Inferior parietal cortex (tissue), 1 donor: ENCODE results near the gene PHTF1.
A peak's percentile ranks its signal among the peaks of the same experiment; 100 is the strongest.
"Not testable (repeated sequence)": the region's sequence is repeated elsewhere in the genome, so short reads cannot be mapped to it uniquely, and the experiment has no call there.

ENCODE experiments used
- DNase-seq: peaks from one replicate; pipeline ENCODE4 v3.0.0-alpha.2; 2016; ENCODE audit errors: extremely low spot score

The PHTF1 gene

DNA sequence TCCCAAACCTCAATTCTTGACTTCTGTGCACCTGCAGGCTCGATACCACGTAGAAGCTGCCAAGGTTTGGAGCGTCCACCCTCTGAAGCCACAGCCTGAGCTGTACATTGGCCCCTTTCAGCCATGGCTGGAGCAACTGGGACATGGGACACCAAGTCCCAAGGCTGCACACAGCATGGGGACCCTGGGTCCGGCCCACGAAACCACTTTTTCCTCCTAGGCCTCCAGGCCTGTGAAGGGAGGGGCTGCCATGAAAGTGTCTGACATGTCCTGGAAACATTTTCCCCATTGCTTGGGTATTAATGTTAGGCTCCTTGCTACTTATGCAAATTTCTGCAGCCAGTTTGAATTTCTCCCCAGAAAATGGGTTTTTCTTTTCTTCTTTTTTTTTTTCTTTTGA, 40.7 kb downstream of the PHTF1 start:
- DNase-seq: not testable (repeated sequence)

DNA sequence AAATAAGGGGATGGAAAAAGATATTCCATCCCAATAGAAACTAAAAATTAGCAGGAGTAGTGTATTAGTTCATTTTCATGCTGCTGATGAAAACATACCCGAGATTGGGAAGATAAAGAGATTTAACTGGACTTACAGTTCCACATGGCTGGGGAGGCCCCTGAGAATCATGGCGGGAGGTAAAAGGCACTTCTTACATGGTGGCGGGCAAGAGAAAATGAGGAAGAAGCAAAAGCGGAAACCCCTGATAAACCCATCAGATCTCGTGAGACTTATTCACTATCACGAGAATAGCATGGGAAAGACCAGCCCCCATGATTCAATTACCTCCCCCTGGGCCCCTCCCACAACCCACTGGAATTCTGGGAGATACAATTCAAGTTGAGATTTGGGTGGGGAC, 41.8 kb downstream of the PHTF1 start:
- DNase-seq: not testable (repeated sequence)

DNA sequence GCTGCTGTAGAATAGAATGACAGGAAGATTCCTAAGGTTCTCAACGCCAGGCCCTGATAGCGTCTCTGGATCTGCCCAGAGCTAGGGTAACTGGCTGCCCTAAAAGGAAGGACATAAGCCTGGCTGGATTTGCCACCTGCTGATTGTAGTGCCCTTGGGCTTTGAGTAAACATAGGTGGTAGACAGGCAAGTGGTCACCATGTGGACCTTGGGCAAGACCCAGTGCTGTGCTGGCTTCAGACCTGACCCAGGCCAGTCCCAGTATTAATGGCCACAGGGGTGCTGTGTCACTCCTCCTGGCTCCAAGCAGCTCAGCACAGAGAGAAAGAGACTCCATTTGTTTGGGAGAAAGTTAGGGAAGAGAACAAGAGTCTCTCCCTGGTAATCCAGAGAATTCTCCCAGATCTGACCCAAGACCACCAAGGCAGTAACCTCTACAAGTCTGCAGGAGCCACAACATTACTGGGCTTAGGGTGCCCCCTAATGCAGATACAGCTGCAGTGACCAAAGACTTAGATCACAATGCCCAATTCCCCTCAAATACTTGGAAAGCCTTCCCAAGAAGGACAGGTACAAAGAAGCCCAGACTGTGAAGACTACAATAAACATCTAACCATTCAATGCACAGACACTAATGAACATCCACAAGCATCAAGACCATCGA, 44.5 kb downstream of the PHTF1 start:
- no peak for DNase-seq

DNA sequence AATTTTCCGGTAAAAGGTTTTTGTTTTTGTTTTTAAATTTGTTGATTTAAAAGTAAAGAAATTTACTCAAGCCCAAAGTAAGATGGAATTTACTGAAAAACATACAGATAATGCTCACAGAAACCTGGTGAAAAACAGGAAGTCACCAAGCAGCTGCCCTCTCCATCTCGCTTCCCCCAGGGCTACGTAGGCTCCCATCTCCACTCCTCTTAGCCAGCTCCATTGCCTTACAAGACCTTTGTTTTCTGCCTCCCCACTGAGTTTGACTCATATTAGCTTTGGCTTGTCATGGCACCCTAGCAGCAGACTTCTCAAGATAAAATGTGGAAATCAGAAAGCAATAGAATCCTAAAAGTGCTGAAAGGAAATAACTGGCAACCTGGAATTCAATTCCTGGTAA, 57.9 kb downstream of the PHTF1 start:
- no peak for DNase-seq

DNA sequence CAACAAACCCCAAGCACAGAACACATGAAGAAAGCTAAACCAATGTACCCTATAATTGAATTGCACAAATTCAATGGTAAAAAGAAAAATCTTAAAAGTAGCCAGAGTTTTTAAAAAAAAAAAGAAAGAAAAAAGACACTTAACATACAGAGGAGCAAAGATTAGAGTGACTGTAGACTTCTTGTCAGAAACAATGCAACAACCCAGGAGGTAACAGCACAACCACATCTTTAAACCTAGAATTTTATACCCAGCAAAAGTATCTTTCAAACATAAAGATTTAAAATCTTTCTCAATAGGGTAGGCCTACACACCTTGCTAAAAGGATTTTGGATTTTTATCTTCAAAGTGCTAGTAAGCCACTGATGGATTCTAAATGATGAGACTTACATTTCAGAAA, 64.4 kb downstream of the PHTF1 start:
- no peak for DNase-seq

DNA sequence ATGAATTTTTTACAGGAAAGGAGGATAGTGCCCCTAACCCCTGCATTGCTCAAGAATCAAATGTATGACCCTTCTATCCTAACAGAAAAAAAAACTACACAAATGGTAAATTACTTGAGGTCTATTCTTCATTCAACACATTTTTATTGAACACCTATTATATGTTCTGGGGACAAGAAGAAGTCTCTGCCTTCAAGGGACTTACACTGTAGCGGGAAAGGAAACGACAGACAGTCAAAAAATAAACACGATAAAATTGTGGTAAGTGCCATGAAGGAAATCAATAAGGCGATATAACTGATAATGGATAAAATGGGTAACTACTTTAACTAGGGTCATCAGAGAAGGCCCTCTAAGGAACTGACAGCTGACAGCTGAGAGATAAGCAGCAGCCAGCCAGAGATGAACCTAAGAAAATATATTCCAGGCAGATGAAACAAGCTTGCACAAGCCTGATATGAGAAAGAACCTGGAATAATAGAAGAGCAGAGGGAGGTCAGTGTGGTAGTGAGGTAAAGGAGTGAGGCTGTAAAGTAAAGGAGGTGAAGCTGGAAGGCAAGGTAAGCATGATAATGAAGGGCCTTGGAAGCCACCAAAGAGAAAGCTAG, 66.4 kb downstream of the PHTF1 start:
- DNase-seq: no peak

DNA sequence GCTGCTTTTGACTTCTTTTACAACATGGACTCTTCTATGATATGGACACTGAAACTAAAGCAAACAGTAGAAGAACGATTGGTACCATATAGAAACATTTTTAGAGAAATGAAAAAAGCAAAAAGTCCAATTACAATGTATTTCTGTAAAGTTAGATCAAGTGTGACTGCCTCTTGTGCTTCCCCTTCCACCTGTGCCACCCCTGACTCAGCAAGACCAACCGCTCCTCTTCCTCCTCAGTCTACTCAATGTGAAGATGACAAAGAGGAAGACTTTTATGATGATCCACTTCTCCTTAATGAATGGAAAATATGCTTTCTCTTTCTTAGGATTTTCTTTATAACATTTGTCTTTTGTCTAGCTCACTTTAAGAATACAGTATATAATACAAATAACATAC, 66.9 kb downstream of the PHTF1 start:
- no peak for DNase-seq

DNA sequence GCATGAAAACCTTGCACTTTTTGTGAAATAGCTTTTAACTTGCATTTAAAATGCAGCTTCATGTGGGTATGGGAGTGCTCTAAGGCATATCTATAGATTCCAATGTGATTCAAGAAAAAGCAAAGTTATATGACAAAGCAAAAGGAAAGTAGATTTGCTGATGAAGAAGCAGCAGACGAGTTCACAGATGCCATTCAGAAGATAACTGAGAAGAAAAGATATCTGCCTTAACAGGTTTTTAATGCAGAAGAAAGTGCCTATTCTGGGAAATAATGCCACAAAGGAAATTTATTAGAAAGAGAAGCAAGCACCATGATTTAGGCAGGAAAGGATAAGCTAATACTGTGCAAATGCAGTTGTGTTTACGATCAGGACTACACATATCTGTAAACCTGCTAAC, 68.1 kb downstream of the PHTF1 start:
- no peak for DNase-seq

DNA sequence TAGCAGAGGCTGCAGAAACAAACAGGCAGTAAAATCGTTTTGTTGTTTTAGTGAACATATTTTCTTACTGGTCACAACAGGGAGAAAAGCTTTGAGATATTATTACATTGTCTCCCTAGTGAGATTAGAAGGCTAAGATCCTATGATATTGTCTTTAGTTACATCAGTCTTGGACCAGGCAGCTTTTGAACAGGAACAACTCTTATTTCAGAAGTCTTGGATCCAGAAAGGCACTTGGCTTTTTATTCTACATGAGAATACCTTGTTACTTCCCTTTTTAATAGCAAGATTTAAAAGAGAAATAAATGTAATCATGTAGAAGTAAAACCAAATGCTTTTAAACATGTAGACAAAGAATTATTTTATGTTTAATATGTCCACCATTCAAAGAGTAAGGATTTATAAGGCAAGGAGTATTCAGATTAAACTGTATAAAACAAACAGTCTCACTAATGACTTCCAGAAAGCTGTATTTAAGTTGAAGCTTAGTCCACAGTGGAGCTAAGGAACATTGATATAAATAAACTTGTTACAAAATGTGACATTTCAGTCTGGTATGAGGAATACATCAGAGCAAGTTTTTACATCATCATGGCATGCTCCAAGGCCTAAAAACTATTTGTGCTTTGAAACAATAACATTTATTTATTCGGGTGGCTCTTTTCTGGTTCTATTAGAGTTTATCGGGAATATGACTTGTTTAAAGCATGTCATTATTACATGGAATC, 72.2 kb downstream of the PHTF1 start:
- DNase-seq: no peak

DNA sequence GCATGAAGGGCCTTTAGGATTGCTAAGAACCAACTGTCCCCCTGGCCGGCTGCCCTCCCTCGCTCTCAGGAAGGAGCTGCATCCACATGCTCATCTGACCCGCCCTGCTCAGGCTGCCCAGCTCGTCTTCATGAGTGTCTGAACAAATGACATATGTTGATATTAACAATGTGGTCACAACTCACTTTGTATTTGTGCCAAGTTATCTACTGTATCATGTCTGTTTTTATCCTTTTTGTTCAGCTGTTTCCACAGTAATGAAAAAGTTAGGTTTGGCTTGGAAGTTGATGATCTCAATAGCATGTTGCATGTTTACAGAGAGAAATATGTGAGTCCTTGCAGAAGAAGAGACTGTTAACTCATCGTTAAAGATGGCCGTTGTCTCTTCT, 75.1 kb downstream of the PHTF1 start:
- no peak for DNase-seq

DNA sequence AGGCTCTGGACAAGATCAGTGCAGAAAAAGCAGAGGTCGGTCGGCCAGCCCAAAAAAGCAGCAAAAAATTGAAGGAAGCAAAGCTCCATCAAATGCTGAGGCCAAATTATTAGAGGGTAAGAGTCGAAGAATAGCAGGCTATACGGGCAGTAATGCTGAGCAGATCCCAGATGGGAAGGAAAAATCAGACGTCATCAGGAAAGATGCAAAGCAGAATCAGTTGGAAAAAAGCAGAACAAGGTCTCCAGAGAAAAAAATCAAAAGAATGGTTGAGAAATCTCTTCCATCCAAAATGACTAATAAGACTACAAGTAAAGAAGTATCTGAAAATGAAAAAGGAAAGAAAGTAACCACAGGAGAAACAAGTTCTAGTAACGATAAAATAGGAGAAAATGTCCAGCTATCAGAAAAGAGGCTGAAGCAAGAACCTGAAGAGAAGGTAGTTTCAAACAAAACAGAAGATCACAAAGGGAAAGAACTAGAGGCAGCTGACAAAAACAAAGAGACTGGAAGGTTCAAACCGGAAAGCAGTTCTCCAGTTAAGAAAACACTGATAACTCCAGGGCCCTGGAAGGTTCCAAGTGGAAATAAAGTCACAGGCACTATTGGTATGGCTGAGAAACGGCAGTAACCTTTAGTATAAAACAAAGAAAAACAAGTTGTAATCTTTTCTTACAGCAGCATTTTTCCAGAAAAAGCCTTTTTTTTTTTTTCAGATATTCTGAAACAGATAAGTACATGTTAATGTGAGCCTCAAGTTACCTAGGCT, 75.7 kb downstream of the PHTF1 start:
- DNase-seq: no peak

DNA sequence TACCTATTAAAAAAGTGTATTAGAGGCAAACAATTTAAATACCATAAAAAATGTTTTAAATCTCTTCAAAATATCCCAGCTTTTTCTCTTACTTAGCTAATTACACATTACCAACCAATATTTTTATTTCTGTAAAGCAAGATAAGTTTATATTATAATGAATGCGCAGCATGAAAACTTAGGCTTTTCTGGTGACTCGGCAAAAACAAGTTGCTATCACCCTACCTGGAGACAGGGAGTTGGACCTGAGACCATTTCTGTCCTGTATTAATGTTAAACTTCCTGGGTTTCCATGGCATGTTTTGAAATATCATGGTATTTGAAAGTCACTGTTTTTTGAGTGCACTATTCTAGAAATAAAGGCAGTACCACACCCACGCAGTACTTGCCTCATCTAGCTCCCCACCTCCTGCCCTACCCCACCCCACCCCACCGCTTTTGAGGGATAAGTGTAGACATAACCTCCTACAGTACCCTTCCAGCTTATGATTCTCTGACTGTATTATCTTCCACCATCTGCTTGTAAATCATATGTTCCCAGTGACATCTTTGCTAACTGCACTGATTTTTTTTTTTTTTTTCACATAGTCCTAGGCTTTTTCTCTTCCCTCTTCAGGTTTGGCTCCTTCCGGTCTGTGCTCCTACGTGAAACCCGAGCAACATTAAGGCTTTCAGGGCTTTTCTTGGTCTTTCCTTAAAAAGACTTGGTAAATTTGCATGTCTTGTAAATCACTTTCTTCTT, 77.5 kb downstream of the PHTF1 start:
- DNase-seq: no peak

DNA sequence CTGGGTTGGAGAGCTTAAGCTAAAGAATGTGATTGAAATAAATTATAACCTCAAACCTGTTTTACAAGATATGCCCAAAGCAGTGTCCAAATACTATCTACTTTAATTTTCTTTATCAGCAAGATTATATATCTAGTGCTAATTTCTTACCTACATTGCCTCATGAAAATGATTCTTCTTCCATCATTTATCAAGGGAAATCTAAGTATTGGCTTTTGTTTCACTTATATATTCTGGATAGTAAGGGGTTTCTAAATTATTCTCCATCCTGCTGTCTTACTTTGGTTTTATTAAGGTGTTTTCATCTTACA, 81.2 kb downstream of the PHTF1 start:
- no peak for DNase-seq

DNA sequence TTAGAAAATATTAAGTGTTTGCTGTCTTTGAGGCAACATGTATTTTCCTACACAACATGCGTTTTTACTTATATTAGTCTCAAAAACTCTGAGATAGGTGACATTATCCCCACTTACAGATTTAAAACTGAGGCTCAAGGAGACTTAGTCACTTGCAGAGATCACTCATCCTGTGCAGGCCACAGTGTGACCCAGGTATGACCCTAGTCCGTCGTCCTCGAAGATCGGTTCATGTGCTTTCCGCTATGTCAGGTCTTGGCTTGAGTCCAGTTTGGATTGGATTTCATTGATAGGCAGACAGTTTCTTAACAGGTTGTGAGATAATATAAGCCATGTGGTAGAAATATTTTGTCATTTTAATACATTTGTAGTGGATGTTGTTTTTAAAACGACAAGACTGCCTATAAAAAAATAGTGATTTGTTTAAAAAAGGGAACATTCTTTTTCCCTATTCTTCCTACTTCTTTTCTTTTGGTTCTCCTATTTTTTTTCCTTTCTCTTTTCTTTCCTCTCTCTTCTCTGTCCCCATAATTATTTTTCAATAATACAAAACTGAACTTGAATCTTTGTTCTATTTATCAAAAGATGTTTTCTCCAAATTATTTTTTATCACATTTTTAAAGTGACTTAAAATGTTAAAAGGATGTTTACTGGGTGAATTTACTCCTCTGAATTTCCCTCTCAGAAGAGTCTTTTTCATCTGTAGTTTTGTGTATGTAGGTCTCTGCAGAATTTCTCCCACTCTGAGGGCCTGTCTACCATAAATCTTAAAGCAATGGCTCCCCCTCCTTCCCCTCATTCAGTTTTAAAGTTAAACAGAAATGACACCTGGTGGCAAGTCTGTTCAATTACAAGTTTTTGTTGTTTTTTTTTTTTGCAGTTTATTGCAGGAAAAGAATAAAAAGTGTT, 81.8 kb downstream of the PHTF1 start:
- peak; percentile 61 for DNase-seq

DNA sequence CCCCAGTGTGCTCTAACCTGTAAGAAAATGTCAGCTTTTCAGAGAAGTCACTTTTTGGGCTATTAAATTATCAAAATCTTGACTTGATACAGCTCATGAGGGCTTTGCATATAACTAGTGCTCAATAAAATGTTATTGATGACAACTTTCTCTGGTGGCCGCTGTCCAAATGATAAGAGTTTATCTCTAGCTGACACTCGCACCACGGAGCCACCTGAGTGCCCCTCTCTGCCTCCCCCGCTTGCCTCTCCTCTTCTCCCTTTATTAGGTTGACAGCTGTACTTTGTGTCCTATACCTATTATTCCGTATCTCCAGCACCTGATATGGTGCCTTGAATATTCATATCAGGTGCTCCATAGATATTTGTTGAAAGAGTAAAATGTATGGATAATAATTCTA, 82.8 kb downstream of the PHTF1 start:
- DNase-seq: no peak

DNA sequence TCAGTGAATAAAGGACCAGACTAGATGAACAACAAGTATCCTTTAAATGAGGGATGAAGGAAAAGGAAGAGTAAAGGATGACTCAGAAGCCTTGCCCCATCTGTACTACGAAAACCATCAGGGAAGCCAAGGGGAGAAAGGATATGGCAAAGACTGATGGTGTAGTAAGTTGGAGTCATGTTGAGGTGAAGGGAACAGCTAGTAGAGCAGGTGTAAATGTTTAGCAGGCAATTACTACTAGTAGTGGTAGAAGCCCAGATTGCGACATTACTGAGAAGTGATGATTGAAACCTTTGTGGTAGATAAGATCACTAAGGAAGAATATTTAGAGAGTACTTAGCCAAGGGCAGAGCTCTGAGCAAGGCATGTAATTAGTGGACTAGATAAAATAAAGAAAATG, 84.0 kb downstream of the PHTF1 start:
- no peak for DNase-seq

DNA sequence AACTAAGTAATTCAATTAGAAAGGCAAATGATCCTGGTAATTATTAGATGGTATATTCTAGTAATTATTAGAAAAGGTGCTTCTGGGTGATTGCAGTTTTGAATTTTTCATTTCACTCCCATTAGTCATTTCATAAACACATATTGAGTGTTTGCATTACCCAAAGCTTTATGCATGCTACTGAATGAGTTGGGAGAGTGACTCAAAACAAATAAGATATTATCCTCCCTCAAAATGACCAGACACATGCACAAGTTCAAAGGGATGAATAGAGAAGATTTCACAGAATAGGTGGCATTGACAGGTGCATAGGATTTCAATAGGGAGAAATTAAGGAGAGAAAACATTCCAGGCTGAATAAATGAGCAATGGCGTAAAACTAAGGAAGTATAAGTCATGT, 84.7 kb downstream of the PHTF1 start:
- DNase-seq: no peak

DNA sequence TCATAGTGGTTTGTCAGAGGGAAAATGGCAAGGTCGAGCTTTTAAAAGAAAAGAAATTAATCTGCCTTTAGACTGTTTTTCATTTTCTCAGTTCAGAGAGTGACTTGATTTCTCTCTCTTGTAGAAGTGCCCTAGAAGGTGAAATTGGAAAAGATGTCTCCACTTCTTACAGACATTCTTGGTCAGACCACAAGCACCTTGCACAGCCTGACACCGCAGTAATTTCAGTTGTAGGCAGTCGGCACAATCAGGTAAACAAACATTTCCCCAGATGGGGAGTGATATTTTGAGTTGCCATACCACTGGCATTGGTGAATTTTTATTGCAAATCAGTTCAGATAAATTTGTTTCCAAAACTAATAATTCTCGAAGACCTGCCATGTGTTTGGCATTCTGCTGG, 86.8 kb downstream of the PHTF1 start:
- DNase-seq: no peak

DNA sequence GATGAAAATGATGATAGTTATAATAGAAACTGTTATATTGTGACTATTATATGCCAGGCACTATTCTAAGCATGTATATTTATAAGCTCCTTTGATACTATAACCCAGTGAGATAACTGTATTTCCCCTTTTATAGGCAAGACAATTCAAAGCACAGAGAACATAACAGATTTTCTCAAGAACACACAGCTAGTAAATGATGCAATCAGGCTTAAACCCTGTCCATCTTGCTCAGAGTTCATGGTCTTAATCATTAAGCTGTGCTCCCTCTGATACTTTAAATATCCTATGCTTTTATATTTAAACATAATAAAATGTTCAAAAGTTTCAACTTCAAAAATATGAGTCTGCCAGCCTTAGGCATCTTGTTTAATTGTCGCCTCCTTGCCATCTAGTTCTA, 88.6 kb downstream of the PHTF1 start:
- DNase-seq: no peak

DNA sequence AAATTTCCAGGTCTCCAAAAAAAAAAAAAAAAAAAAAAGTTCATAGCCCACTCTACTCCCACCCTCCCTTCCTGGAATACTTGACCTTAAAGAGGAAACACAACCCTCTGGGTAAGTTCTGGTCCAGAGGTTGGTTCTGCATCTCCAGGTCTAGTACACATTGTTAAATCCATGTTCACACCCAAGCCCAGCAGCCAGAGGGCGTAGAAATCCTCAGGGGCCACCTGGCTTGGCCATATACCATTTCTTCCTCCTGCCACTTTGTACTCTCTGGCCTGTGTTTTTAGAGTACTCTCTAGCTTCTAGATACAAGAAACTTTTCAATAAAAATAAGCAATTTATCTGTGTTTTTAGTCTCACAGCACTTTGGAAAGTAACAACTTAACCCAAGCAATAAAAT, 89.3 kb downstream of the PHTF1 start:
- DNase-seq: no peak

DNA sequence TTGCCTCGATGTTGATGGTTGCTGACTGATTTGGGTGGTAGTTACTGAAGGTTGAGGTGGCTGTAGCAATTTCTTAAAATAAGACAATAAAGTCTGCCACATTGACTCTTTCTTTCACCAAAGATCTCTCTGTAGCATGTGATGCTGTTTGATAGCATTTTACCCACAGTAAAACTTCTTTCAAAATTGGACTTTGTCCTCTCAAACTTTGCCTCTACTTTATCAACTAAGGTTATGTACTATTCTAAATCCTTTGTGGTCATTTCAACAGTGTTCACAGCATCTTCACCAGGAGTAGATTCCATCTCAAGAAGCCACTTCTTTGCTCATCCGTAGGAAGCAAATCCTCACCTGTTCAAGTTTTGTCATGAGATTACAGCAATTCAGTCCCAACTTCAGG, 93.2 kb downstream of the PHTF1 start:
- DNase-seq: no peak
